Measurements from ENCODE around the gene AZIN2.

AZIN2 gene

GRCh38 chr1:33157131-33157530 lies 76.2 kb downstream of the AZIN2 start:
- FAIRE-seq = no peak

DNA sequence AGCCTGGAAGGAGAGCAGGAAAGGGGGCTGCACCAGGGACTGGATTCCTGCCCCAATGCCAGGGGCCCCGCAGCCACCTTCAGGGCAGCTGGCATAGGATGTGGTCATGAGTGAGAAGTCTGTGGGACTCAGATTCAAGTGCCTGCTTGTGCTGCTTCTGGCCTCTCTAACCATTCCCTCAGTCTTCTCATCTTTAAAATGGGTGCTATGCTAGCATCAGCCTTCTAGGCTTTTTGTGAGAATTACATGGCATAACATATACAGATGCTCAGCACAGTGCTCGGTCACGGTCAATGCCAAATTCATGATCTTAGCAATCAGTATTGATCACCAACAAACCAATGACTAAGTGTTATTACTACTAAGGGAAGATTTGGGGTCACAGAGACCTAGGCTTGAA lies 77.4 kb downstream of the AZIN2 start:
- no peak for FAIRE-seq

DNA sequence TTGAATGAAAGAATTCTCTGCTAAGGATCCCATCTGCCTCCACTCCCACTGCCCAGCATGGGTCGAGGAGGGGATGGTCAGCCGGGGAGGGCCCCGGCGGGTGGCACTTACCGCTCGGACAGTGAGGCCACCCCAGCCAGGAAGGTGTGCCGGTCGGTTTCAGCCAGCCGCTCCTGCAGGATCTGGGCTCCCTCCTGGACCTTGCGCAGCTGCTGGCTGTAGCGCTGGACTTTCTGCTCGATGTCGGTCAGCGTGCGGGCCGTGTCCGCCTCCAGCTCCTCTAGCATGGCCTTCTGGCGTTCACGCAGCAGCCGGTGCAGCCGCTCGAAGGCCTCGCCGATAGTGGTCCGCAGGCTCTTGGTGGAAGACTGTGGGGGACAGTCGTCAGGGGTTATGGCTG lies 78.6 kb downstream of the AZIN2 start:
- FAIRE-seq = no peak

DNA sequence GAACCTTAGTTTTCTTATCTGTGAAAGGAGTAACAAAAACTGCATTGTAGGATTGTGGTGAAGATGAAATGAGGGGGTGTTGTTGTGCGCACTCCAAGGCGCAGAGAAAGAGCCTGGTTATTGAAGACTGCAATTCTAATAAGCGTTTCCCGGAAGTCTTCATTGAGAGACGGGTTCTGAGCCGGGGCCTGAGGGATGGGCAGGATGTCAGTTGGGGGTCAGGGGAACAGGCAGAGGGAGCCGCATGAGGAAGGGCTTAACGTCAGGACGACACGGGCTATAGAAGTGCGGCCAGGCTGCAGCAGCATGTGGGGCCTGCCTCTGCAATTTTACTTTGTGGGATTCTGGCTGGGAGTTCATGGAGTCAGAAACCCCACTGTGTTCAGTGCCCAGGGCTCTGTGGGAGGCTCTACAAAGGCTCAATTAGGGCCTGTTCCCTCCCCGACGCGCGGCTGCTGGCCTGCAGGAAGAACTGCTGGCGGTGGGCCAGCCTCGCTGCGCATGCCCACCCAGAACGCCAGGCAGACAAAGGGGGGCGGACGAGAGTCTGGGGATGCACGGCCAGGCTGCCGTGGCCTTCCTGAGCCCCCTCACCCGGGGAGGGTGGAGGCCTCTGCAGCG lies 80.2 kb downstream of the AZIN2 start:
- FAIRE-seq = no peak

- FAIRE-seq = no peak
Measured at GRCh38 chr1:33162141-33162540, 81.2 kb downstream of the AZIN2 start.

DNA sequence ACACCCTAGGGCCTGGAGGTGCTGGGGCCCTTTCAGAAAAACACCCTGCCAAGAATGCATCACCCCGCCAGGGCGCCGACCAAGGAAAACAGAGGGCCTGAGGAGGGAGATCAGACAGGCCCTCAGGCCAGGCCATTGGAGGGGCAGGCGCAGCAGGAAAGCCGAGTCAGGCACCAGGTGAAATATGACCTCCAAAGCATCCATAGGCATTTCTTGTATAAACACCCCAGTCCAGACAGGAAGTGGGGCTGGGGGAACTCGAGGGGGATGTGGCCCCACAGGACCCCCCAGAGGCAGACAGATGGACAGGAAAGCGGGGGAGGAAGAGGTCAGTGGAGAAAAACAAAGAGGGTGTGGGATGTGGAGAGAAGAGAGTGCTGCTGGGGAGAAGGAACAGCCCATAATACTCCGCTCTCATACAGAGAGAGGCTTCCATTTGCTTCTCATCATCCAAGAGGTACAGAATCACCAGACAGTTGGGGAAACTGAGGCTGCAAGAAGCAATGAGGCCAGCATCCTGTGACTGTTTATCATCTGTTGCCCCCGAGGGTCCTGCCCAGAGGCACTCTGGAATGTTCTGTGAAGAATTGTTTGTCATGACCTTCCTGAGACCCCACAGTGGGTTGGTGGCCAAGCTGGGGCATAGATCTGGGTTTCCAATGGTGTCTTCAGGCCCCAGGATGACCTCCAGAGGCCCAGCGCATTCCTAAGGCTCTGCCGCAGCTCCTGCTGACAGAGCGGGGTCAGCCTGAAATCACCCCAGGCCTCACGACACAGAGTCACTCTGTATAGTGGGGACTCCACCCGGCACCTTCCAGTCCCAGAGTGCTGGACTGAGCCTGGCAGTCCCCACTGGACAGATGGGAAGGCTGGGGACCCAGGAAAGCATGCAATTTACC lies 82.9 kb downstream of the AZIN2 start:
- no peak for FAIRE-seq

DNA sequence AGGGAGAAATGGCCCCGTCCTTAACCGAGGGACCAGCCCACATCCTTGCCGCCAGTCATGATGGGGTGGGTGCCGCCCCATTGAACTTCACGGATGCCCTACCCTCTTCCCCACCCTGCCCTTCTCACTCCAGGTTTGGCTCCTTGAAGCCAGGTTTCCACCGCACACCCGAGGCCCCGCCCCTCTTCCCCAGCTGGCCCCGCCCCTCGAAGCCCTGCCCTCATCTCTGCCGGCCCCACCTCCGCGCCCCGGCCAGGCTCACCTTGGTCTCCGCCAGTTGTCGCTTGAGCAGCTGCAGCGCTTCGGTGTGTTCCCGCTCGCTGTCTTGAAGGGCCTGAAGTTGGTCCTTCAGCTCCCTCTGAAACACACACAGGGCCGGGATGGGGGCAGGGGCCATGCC lies 84.3 kb downstream of the AZIN2 start:
- FAIRE-seq = no peak

- FAIRE-seq = no peak
Measured at GRCh38 chr1:33165809-33166208, 84.9 kb downstream of the AZIN2 start.

DNA sequence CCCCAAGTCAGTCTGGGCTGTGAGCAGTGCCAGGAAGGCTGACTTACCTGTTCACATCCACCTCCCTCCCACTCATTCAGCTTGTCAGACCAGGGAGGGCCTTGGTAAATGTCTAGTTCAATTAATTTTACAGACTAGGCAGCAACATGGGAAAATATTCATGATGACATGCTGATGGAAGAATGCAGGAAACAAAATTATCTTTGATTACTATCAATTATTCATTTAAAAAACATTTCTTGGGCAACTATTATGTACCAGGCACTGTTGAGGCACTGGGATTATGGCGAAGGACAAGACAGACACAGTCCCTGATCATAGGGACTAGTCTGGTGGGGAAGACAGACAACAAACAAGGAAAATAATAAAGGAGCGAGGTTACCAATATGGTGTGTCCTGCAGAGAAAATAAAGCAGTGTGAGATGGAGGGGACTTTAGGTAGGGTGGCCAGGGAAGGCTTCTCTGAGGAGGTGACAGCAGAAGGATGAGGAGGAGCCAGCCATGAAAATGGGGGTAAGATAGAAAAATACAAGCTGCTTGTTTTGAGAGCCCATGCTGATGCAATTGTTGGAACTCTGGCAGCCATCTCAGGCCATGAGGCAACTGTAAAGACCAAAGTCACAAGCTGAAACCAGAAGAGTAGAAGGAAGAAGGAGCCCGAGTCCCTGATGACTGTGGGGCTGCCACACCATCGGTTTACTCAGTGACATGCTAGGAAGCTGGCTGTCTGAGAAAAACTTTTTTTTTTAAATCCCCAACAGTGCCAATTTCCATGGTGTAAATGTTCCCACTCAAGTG lies 86.9 kb downstream of the AZIN2 start:
- no peak for FAIRE-seq

GRCh38 chr1:33168556-33169289 lies 87.8 kb downstream of the AZIN2 start:
- no peak for FAIRE-seq

DNA sequence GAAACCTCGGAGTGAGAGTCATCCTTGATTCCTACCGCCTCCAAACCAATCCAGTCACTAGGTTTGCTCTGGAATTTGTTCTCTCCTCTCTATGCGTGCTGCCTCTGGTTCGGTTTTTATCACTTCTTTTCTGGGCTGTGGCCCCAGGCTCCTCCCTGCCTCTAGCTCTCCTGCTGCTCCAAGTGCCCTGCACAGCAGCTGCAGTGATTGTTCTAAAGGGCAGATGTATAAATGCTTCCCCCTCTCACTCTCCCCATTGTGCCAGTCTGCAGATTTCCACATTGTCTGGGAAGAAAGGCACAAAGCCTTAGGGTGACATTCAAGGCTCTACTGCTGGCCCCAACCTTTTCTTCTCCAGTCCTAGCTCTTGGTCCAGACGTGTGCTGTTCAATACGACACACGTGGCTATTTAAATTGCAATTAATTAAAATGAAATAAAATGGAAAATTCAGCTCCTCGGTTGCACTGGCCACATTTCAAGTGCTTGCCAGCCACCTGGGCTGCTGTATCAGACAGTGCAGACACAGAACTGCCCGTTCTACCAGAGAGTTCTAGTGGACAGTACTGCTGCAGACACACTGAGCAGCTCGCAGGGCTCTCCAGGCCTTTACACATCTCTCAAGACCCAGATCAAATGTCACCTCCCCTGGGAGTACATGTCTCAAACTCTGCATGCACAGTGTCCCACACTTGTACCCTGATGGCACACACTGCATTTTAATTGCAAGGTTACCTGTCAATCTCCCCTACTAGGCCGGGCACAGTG lies 88.5 kb downstream of the AZIN2 start:
- FAIRE-seq = no peak
